Effector memory CD4-positive, alpha-beta T cell (primary cell): Measurements from ENCODE around the gene FNDC1.

Experiments used
- DNase-seq, 3 donors: peaks; one replicate each; pipeline ENCODE4 v3.0.0-alpha.2; 2020
- H3K27ac ChIP-seq: 2 replicates; pipeline ENCODE4 v1.7.0; 2013; ENCODE audit warnings: mild to moderate bottlenecking, low read length, moderate library complexity; ENCODE audit not compliant: insufficient read depth, poor library complexity, severe bottlenecking
- H3K27me3 ChIP-seq: replicated peaks from 2 replicates; pipeline ENCODE4 v1.7.0; 2013; ENCODE audit warnings: mild to moderate bottlenecking, low read length; ENCODE audit not compliant: insufficient read depth, control insufficient read depth, poor library complexity, severe bottlenecking
- H3K36me3 ChIP-seq: 2 replicates; pipeline ENCODE4 v1.7.0; 2013; ENCODE audit warnings: mild to moderate bottlenecking, low read length, moderate library complexity; ENCODE audit not compliant: control insufficient read depth, insufficient read depth
- H3K4me1 ChIP-seq: 2 replicates; pipeline ENCODE4 v1.7.0; 2013; ENCODE audit warnings: low read length, mild to moderate bottlenecking; ENCODE audit not compliant: control insufficient read depth, insufficient read depth, poor library complexity, severe bottlenecking
- H3K4me3 ChIP-seq: 2 replicates; pipeline ENCODE4 v1.7.0; 2013; ENCODE audit warnings: low read length, low read depth, mild to moderate bottlenecking; ENCODE audit not compliant: insufficient read depth, poor library complexity, severe bottlenecking
- H3K9me3 ChIP-seq: 2 replicates; pipeline ENCODE4 v1.7.0; 2013; ENCODE audit warnings: mild to moderate bottlenecking, low read length, moderate library complexity; ENCODE audit not compliant: control insufficient read depth

The FNDC1 gene

GRCh38 chr6:159152782-159153181 is 16.4 kb upstream of the FNDC1 start:
- no peak overlapping the region for H3K27ac ChIP-seq
- H3K9me3 ChIP-seq, result no peaks in the 10 kb centered on the region
- DNase-seq, result no peak
- no peaks in the 10 kb centered on the region for H3K27me3 ChIP-seq
- H3K4me1 ChIP-seq, result no peaks in the 10 kb centered on the region
- no peaks in the 10 kb centered on the region for H3K36me3 ChIP-seq
- H3K4me3 ChIP-seq, result no peak overlapping the region

- no peaks in the 10 kb centered on the region for H3K9me3 ChIP-seq
- DNase-seq, result no peak
- H3K4me3 ChIP-seq, result no peak overlapping the region
- H3K4me1 ChIP-seq, result no peaks in the 10 kb centered on the region
- no peaks in the 10 kb centered on the region for H3K36me3 ChIP-seq
- H3K27ac ChIP-seq, result no peak overlapping the region
- H3K27me3 ChIP-seq, result no peaks in the 10 kb centered on the region
These were observed 13.5 kb upstream of the FNDC1 start for GRCh38 chr6:159155679-159156078.

- no peak for DNase-seq
- Histone ChIP-seq H3K36me3 (no peaks in the 10 kb centered on the region), H3K27me3 (no peaks in the 10 kb centered on the region), H3K27ac (no peak overlapping the region), H3K9me3 (no peaks in the 10 kb centered on the region), H3K4me3 (no peak overlapping the region), H3K4me1 (no peaks in the 10 kb centered on the region)
These were observed 13.1 kb upstream of the FNDC1 start for GRCh38 chr6:159156089-159156488.

GRCh38 chr6:159157431-159157830 is 11.8 kb upstream of the FNDC1 start:
- DNase-seq, result no peak
- Histone ChIP-seq H3K27me3 (no peaks in the 10 kb centered on the region), H3K9me3 (no peaks in the 10 kb centered on the region), H3K4me3 (no peak overlapping the region), H3K27ac (no peak overlapping the region), H3K4me1 (no peaks in the 10 kb centered on the region), H3K36me3 (no peaks in the 10 kb centered on the region)

- H3K36me3 ChIP-seq, result no peaks in the 10 kb centered on the region
- no peaks in the 10 kb centered on the region for H3K27me3 ChIP-seq
- H3K27ac ChIP-seq, result no peak overlapping the region
- H3K4me3 ChIP-seq, result no peak overlapping the region
- no peaks in the 10 kb centered on the region for H3K4me1 ChIP-seq
- DNase-seq, result no peak
- H3K9me3 ChIP-seq, result no peaks in the 10 kb centered on the region
These were observed 7.4 kb upstream of the FNDC1 start for GRCh38 chr6:159161839-159162238.

- no peaks in the 10 kb centered on the region for H3K36me3 ChIP-seq
- H3K27ac ChIP-seq, result no peak overlapping the region
- peaks cover 6% of the 10 kb centered on the region for H3K27me3 ChIP-seq
- no peak for DNase-seq
- peaks cover 6% of the 10 kb centered on the region for H3K4me1 ChIP-seq
- H3K9me3 ChIP-seq, result no peaks in the 10 kb centered on the region
- no peak overlapping the region for H3K4me3 ChIP-seq
These were observed 5.3 kb upstream of the FNDC1 start for GRCh38 chr6:159163901-159164370.

- DNase-seq, result no peak
- H3K27me3 ChIP-seq, result peaks cover 29% of the 10 kb centered on the region
- peaks cover 13% of the 10 kb centered on the region for H3K4me1 ChIP-seq
- peak overlapping the region; percentile 22 for H3K4me3 ChIP-seq
- no peaks in the 10 kb centered on the region for H3K9me3 ChIP-seq
- no peaks in the 10 kb centered on the region for H3K36me3 ChIP-seq
- H3K27ac ChIP-seq, result no peak overlapping the region
These were observed 536 bp upstream of the FNDC1 start for GRCh38 chr6:159168536-159169192.

GRCh38 chr6:159169557-159170332 is 545 bp downstream of the FNDC1 start:
- H3K4me1 ChIP-seq, result peaks cover 13% of the 10 kb centered on the region
- no peak overlapping the region for H3K27ac ChIP-seq
- peak overlapping the region; percentile 47 for H3K4me3 ChIP-seq
- no peaks in the 10 kb centered on the region for H3K36me3 ChIP-seq
- H3K9me3 ChIP-seq, result no peaks in the 10 kb centered on the region
- H3K27me3 ChIP-seq, result peaks cover 31% of the 10 kb centered on the region
- no peak for DNase-seq

- H3K36me3 ChIP-seq, result no peaks in the 10 kb centered on the region
- no peaks in the 10 kb centered on the region for H3K9me3 ChIP-seq
- peaks cover 13% of the 10 kb centered on the region for H3K4me1 ChIP-seq
- no peak overlapping the region for H3K27ac ChIP-seq
- H3K27me3 ChIP-seq, result peaks cover 31% of the 10 kb centered on the region
- H3K4me3 ChIP-seq, result peak overlapping the region; percentile 47
- DNase-seq, result no peak
These were observed 1.1 kb downstream of the FNDC1 start for GRCh38 chr6:159170333-159170672.

- H3K9me3 ChIP-seq, result no peaks in the 10 kb centered on the region
- no peaks in the 10 kb centered on the region for H3K36me3 ChIP-seq
- peaks cover 13% of the 10 kb centered on the region for H3K4me1 ChIP-seq
- no peak for DNase-seq
- peaks cover 31% of the 10 kb centered on the region for H3K27me3 ChIP-seq
- H3K27ac ChIP-seq, result no peak overlapping the region
- H3K4me3 ChIP-seq, result no peak overlapping the region
These were observed 2.0 kb downstream of the FNDC1 start for GRCh38 chr6:159170999-159171712.
